ENCODE results near the gene PON3. TPM values are rescaled to one million over a fixed set of nuclear protein-coding genes. Genes with fewer than 3 reads are reported as not detected.

The PON3 gene
- total and polyA plus RNA-seq, 2 of the 13 experiments (the other 11 are each of a cell fraction or from before 2014, with no cell fraction given): 23.6 to 37.8 TPM

- TF ChIP-seq, protein P1, sequence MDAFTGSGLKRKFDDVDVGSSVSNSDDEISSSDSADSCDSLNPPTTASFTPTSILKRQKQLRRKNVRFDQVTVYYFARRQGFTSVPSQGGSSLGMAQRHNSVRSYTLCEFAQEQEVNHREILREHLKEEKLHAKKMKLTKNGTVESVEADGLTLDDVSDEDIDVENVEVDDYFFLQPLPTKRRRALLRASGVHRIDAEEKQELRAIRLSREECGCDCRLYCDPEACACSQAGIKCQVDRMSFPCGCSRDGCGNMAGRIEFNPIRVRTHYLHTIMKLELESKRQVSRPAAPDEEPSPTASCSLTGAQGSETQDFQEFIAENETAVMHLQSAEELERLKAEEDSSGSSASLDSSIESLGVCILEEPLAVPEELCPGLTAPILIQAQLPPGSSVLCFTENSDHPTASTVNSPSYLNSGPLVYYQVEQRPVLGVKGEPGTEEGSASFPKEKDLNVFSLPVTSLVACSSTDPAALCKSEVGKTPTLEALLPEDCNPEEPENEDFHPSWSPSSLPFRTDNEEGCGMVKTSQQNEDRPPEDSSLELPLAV (CRISPR knock-in tag; conservative IDR thresholded peaks at IDR 0.05; ENCODE audit: low read depth): no peak
- TF ChIP-seq NRL (CRISPR knock-in tag; IDR thresholded peaks at IDR 0.05; ENCODE audit: borderline replicate concordance): no peak
- peak; percentile 99 for TF ChIP-seq RBFOX2 (IDR thresholded peaks at IDR 0.05; ENCODE audit: low read depth, low read length)
- TF ChIP-seq ZNF124 (CRISPR knock-in tag; IDR thresholded peaks at IDR 0.05): no peak; the same call in 1 of the 2 replicates
- no peak for TF ChIP-seq LRRFIP1 (CRISPR knock-in tag; conservative IDR thresholded peaks at IDR 0.05)
- no peak for TF ChIP-seq NONO (IDR thresholded peaks at IDR 0.05)
- no peak for TF ChIP-seq NONO (CRISPR knock-in tag; conservative IDR thresholded peaks at IDR 0.05)
- TF ChIP-seq YEATS2 (CRISPR knock-in tag; IDR thresholded peaks at IDR 0.05; ENCODE audit: borderline replicate concordance): peak; percentile 32; the same call in 1 of the 2 replicates
- TF ChIP-seq ZNF614 (CRISPR knock-in tag; IDR thresholded peaks at IDR 0.05; ENCODE audit: borderline replicate concordance): no peak; the same call in 1 of the 2 replicates
- no peak for TF ChIP-seq NR2F6 (IDR thresholded peaks at IDR 0.05)
- no peak for TF ChIP-seq NR2F6 (CRISPR knock-in tag; IDR thresholded peaks at IDR 0.05)
- no peak for TF ChIP-seq JDP2 (CRISPR knock-in tag; IDR thresholded peaks at IDR 0.05; ENCODE audit: borderline replicate concordance)
- TF ChIP-seq ZNF720 (CRISPR knock-in tag; IDR thresholded peaks at IDR 0.05): no peak
- TF ChIP-seq EED (CRISPR knock-in tag; IDR thresholded peaks at IDR 0.05): peak; percentile 72
- 0 out of 2 replicates have a peak, but pooled peaks have one; percentile 61 for TF ChIP-seq ZNF256 (CRISPR knock-in tag; conservative IDR thresholded peaks at IDR 0.05)
- no peak for TF ChIP-seq MAFF (IDR thresholded peaks at IDR 0.05; ENCODE audit: low read depth, low read length)
- TF ChIP-seq, protein P2, sequence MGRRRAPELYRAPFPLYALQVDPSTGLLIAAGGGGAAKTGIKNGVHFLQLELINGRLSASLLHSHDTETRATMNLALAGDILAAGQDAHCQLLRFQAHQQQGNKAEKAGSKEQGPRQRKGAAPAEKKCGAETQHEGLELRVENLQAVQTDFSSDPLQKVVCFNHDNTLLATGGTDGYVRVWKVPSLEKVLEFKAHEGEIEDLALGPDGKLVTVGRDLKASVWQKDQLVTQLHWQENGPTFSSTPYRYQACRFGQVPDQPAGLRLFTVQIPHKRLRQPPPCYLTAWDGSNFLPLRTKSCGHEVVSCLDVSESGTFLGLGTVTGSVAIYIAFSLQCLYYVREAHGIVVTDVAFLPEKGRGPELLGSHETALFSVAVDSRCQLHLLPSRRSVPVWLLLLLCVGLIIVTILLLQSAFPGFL (CRISPR knock-in tag; IDR thresholded peaks at IDR 0.05): no peak
- TF ChIP-seq SP4 (CRISPR knock-in tag; IDR thresholded peaks at IDR 0.05): 0 out of 2 replicates have a peak, but pooled peaks have one; percentile 67
- TF ChIP-seq ZNF234 (CRISPR knock-in tag; conservative IDR thresholded peaks at IDR 0.05): no peak
- no peak for TF ChIP-seq NFIC (IDR thresholded peaks at IDR 0.05; ENCODE audit: low read length)
- no peak for TF ChIP-seq AGO1 (IDR thresholded peaks at IDR 0.05; ENCODE audit: low read depth, low read length, poor library complexity, severe bottlenecking)
- no peak for TF ChIP-seq ZNF337 (CRISPR knock-in tag; IDR thresholded peaks at IDR 0.05; ENCODE audit: borderline replicate concordance, low read depth)
- no peak for TF ChIP-seq MZF1 (CRISPR knock-in tag; IDR thresholded peaks at IDR 0.05; ENCODE audit: borderline replicate concordance)
- no peak; the same call in 1 of the 2 replicates for TF ChIP-seq FOSL2 (CRISPR knock-in tag; IDR thresholded peaks at IDR 0.05)
- TF ChIP-seq NFE2L1 (CRISPR knock-in tag; IDR thresholded peaks at IDR 0.05; ENCODE audit: borderline replicate concordance): no peak
- TF ChIP-seq ZNF772 (CRISPR knock-in tag; IDR thresholded peaks at IDR 0.05): peak; percentile 74
Observed at GRCh38 chr7:95434557-95435421, 38.6 kb upstream of the PON3 start, which contains the start of gene PON2 (continued).

Measured in HepG2 (cell line).